ENCODE results near the gene FUS.

DNA sequence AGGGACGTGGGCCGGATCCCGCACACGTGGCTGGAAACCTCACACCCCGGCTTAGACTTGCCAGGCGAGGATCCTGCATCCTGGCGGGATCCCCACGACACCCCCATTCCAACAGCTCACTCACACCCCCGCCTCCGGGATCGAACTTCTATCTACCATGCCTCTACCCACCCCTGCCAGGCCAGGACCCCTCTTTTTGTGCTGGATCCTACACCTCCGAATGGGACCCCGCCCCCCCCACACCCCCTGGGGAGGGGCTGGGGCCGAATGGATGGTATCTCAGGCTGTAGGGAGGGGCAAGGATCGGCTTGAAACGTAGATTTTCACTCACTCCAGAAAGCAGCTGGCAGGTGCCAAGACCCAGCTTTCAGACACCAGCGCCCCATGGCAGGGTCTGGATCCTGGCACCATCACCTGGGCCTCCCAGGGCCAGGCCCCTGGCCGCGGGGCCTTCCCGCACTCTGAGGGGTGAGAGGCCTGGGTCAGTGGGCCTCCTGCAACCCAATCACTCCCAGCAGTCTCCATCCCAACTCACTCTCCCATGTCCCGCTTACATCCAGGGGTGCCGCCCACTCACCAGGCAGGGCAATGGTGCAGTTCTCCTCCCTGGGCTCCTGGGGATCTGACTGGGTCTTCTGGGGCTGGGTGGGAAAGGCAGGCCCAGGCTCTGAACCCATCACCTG lies 36.8 kb upstream of the FUS start:
- TF ChIP-seq, protein P1, sequence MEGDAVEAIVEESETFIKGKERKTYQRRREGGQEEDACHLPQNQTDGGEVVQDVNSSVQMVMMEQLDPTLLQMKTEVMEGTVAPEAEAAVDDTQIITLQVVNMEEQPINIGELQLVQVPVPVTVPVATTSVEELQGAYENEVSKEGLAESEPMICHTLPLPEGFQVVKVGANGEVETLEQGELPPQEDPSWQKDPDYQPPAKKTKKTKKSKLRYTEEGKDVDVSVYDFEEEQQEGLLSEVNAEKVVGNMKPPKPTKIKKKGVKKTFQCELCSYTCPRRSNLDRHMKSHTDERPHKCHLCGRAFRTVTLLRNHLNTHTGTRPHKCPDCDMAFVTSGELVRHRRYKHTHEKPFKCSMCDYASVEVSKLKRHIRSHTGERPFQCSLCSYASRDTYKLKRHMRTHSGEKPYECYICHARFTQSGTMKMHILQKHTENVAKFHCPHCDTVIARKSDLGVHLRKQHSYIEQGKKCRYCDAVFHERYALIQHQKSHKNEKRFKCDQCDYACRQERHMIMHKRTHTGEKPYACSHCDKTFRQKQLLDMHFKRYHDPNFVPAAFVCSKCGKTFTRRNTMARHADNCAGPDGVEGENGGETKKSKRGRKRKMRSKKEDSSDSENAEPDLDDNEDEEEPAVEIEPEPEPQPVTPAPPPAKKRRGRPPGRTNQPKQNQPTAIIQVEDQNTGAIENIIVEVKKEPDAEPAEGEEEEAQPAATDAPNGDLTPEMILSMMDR (IDR thresholded peaks at IDR 0.05), result no peak
- TF ChIP-seq POLR2A (IDR thresholded peaks at IDR 0.05), result no peak

Measured in adrenal gland (tissue), 5 donors.